ENCODE results near the gene LRRC47. TPM values are rescaled to one million over a fixed set of nuclear protein-coding genes. Genes with fewer than 3 reads are reported as not detected.

LRRC47 gene
- total and polyA plus RNA-seq, 2 of the 13 experiments (the other 11 are each of a cell fraction or from before 2014, with no cell fraction given) = 18.3 to 52.5 TPM

DNA sequence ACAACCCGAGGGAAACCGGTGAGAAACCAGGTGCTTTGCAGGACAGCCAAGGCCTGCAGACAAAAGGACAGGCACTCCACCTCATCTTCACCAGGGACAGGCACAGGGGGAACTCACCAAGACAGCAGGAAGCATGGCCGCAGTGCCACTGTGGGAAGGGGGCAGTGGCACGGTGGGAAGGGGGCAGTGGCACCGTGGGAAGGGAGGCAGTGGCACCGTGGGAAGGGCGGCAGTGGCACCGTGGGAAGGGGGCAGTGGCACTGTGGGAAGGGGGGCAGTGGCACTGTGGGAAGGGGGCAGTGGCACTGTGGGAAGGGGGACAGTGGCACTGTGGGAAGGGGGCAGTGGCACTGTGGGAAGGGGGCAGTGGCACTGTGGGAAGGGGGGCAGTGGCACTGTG is 28.4 kb upstream of the LRRC47 start:
- Histone ChIP-seq H3K4me3 (replicated peaks in 1 of 3; ENCODE audit: insufficient read depth in 1 of 3, low read depth in 2 of 3, low read length in 3 of 3) (no peak overlapping the region), H3K27me3 (ENCODE audit: control insufficient read depth in 1 of 2, insufficient read depth in 2 of 2, low read length in 2 of 2) (no peaks in the 10 kb centered on the region), H3K4me1 (ENCODE audit: insufficient read depth, low read length) (no peaks in the 10 kb centered on the region), H3K9ac (ENCODE audit: insufficient read depth, low read depth, low read length) (no peak overlapping the region), H2AFZ (ENCODE audit: low read length) (no peak overlapping the region), H3K79me2 (ENCODE audit: insufficient read depth, low read length) (no peaks in the 10 kb centered on the region), H4K20me1 (ENCODE audit: insufficient read depth, low read length) (no peaks in the 10 kb centered on the region), H3K4me2 (ENCODE audit: low read depth, low read length) (no peak overlapping the region), H3K9me3 (ENCODE audit: low read length) (no peaks in the 10 kb centered on the region), H3K36me3 (replicated peaks in 1 of 2; ENCODE audit: control insufficient read depth in 1 of 2, insufficient read depth in 2 of 2, low read length in 2 of 2) (peaks cover 15 to 52% of the 10 kb centered on the region in 2 experiments; a peak in 4 of 5 replicates), H3K27ac (ENCODE audit: extremely low read length, insufficient read depth, low read length) (no peak overlapping the region)
- WGBS (ENCODE audit: low lambda C conversion rate) = 76% methylated on average over 8 of the region's 8 CpGs
- ChIA-PET CTCF (ENCODE audit: low intra/inter-chr PET ratio, low total read pairs) (no interaction called here), POLR2A (no interaction called here)
- FAIRE-seq (no peak), ATAC-seq (no peak), DNase-seq (ENCODE audit: low spot score) (no peak)
- intact Hi-C loops (cut with micrococcal nuclease; ENCODE audit: unreplicated experiment) (no loop called here), in situ Hi-C loops (cut with HindIII; ENCODE audit: extremely low pct_ligation_motif_present, low pct_unique_long_range_greater_than_20kb) (no loop called here)
- BruUV-seq (replicated peaks) = no TSS peak
- no peak for TF ChIP-seq ZMAT3 (CRISPR knock-in tag; conservative IDR thresholded peaks at IDR 0.05)
- TF ChIP-seq, protein P1, sequence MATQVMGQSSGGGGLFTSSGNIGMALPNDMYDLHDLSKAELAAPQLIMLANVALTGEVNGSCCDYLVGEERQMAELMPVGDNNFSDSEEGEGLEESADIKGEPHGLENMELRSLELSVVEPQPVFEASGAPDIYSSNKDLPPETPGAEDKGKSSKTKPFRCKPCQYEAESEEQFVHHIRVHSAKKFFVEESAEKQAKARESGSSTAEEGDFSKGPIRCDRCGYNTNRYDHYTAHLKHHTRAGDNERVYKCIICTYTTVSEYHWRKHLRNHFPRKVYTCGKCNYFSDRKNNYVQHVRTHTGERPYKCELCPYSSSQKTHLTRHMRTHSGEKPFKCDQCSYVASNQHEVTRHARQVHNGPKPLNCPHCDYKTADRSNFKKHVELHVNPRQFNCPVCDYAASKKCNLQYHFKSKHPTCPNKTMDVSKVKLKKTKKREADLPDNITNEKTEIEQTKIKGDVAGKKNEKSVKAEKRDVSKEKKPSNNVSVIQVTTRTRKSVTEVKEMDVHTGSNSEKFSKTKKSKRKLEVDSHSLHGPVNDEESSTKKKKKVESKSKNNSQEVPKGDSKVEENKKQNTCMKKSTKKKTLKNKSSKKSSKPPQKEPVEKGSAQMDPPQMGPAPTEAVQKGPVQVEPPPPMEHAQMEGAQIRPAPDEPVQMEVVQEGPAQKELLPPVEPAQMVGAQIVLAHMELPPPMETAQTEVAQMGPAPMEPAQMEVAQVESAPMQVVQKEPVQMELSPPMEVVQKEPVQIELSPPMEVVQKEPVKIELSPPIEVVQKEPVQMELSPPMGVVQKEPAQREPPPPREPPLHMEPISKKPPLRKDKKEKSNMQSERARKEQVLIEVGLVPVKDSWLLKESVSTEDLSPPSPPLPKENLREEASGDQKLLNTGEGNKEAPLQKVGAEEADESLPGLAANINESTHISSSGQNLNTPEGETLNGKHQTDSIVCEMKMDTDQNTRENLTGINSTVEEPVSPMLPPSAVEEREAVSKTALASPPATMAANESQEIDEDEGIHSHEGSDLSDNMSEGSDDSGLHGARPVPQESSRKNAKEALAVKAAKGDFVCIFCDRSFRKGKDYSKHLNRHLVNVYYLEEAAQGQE (IDR thresholded peaks at IDR 0.05; ENCODE audit: borderline replicate concordance in 1 of 2, low read depth in 1 of 2, low read length in 2 of 2) = no peak
- TF ChIP-seq, protein P2, sequence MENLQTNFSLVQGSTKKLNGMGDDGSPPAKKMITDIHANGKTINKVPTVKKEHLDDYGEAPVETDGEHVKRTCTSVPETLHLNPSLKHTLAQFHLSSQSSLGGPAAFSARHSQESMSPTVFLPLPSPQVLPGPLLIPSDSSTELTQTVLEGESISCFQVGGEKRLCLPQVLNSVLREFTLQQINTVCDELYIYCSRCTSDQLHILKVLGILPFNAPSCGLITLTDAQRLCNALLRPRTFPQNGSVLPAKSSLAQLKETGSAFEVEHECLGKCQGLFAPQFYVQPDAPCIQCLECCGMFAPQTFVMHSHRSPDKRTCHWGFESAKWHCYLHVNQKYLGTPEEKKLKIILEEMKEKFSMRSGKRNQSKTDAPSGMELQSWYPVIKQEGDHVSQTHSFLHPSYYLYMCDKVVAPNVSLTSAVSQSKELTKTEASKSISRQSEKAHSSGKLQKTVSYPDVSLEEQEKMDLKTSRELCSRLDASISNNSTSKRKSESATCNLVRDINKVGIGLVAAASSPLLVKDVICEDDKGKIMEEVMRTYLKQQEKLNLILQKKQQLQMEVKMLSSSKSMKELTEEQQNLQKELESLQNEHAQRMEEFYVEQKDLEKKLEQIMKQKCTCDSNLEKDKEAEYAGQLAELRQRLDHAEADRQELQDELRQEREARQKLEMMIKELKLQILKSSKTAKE (CRISPR knock-in tag; IDR thresholded peaks at IDR 0.05; ENCODE audit: borderline replicate concordance) = no peak
- TF ChIP-seq NBN (conservative IDR thresholded peaks at IDR 0.05) = no peak
- TF ChIP-seq YY1 (IDR thresholded peaks at IDR 0.05; ENCODE audit: insufficient read depth, insufficient replicate concordance, low read depth, low read length) = no peak
- TF ChIP-seq ZNF567 (CRISPR knock-in tag; IDR thresholded peaks at IDR 0.05; ENCODE audit: borderline replicate concordance) = no peak
- TF ChIP-seq, protein P3, sequence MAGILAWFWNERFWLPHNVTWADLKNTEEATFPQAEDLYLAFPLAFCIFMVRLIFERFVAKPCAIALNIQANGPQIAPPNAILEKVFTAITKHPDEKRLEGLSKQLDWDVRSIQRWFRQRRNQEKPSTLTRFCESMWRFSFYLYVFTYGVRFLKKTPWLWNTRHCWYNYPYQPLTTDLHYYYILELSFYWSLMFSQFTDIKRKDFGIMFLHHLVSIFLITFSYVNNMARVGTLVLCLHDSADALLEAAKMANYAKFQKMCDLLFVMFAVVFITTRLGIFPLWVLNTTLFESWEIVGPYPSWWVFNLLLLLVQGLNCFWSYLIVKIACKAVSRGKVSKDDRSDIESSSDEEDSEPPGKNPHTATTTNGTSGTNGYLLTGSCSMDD (CRISPR knock-in tag; IDR thresholded peaks at IDR 0.05) = no peak
- TF ChIP-seq, protein P4, sequence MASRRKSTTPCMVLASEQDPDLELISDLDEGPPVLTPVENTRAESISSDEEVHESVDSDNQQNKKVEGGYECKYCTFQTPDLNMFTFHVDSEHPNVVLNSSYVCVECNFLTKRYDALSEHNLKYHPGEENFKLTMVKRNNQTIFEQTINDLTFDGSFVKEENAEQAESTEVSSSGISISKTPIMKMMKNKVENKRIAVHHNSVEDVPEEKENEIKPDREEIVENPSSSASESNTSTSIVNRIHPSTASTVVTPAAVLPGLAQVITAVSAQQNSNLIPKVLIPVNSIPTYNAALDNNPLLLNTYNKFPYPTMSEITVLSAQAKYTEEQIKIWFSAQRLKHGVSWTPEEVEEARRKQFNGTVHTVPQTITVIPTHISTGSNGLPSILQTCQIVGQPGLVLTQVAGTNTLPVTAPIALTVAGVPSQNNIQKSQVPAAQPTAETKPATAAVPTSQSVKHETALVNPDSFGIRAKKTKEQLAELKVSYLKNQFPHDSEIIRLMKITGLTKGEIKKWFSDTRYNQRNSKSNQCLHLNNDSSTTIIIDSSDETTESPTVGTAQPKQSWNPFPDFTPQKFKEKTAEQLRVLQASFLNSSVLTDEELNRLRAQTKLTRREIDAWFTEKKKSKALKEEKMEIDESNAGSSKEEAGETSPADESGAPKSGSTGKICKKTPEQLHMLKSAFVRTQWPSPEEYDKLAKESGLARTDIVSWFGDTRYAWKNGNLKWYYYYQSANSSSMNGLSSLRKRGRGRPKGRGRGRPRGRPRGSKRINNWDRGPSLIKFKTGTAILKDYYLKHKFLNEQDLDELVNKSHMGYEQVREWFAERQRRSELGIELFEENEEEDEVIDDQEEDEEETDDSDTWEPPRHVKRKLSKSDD (CRISPR knock-in tag; IDR thresholded peaks at IDR 0.05; ENCODE audit: low read depth) = no peak
- TF ChIP-seq TBX2 (CRISPR knock-in tag; IDR thresholded peaks at IDR 0.05; ENCODE audit: borderline replicate concordance) = no peak
- TF ChIP-seq, protein P5, sequence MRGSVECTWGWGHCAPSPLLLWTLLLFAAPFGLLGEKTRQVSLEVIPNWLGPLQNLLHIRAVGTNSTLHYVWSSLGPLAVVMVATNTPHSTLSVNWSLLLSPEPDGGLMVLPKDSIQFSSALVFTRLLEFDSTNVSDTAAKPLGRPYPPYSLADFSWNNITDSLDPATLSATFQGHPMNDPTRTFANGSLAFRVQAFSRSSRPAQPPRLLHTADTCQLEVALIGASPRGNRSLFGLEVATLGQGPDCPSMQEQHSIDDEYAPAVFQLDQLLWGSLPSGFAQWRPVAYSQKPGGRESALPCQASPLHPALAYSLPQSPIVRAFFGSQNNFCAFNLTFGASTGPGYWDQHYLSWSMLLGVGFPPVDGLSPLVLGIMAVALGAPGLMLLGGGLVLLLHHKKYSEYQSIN (CRISPR knock-in tag; IDR thresholded peaks at IDR 0.05; ENCODE audit: borderline replicate concordance) = no peak
- TF ChIP-seq, protein P6, sequence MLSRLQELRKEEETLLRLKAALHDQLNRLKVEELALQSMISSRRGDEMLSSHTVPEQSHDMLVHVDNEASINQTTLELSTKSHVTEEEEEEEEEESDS (CRISPR knock-in tag; IDR thresholded peaks at IDR 0.05; ENCODE audit: borderline replicate concordance) = no peak
- no peak for TF ChIP-seq HHEX (CRISPR knock-in tag; IDR thresholded peaks at IDR 0.05)
- no peak for TF ChIP-seq JUND (CRISPR knock-in tag; IDR thresholded peaks at IDR 0.05)
